K562 (cell line): ENCODE results near the gene BCL10. TPM values are rescaled to one million over a fixed set of nuclear protein-coding genes. Genes with fewer than 3 reads are reported as not detected.

Experiments
- CEBPG ChIP-seq, 3 experiments: fragments of 200-800 bp in 1 of 3; sonication (Bioruptor generic) in 1 of 3; sonication (generic) in 1 of 3; formaldehyde crosslinking in 1 of 3; IDR thresholded peaks in 2 of 3; conservative IDR thresholded peaks in 1 of 3; 2 replicates each; pipeline versions ENCODE4 v1.6.1 to v1.8.0; 2016 to 2022; ENCODE audit warnings: missing compliant biosample characterization in 2 of 3, missing genetic modification characterization in 2 of 3, mild to moderate bottlenecking in 1 of 3, missing genetic modification reagents in 1 of 3
- E2F8 ChIP-seq: fragments of 450-650 bp; IDR thresholded peaks from 2 replicates; pipeline ENCODE4 v1.7.1; 2018; ENCODE audit warnings: mild to moderate bottlenecking, low read depth; ENCODE audit not compliant: partially characterized antibody
- ETV1 ChIP-seq: fragments of 450-650 bp; conservative IDR thresholded peaks from 2 replicates; pipeline ENCODE4 v1.6.1; 2016; ENCODE audit warnings: missing genetic modification characterization, control low read depth, low read depth, missing compliant biosample characterization
- EZH2 ChIP-seq: IDR thresholded peaks from 2 replicates; pipeline ENCODE4 v1.6.1; 2012; ENCODE audit warnings: low read depth, mild to moderate bottlenecking, inconsistent platforms, low read length, borderline replicate concordance
- FOS ChIP-seq: IDR thresholded peaks from 3 replicates; pipeline ENCODE4 v1.6.1; 2011; ENCODE audit not compliant: insufficient read length; ENCODE audit errors: extremely low read depth
- GTF2A2 ChIP-seq: IDR thresholded peaks from 2 replicates; pipeline ENCODE4 v1.6.1; 2016; ENCODE audit warnings: mild to moderate bottlenecking, missing genetic modification characterization, missing compliant biosample characterization
- JUN ChIP-seq, 2 experiments: sonication (generic) in 1 of 2; formaldehyde crosslinking in 1 of 2; IDR thresholded peaks; 2 replicates each; pipeline versions ENCODE4 v1.6.1 to v1.8.0; 2012 to 2022; ENCODE audit warnings: borderline replicate concordance in 2 of 2, mild to moderate bottlenecking in 2 of 2, improper control_type of control experiment in 1 of 2, low read depth in 1 of 2, low read length in 1 of 2, missing genetic modification reagents in 1 of 2
- MAFF ChIP-seq: IDR thresholded peaks from 2 replicates; pipeline ENCODE4 v1.6.1; 2012; ENCODE audit warnings: low read length, improper control_type of control experiment
- MYBL2 ChIP-seq, 2 experiments: fragments of 450-650 bp in 1 of 2; sonication (generic) in 1 of 2; formaldehyde crosslinking in 1 of 2; IDR thresholded peaks; 2 replicates each; pipeline versions ENCODE4 v1.6.1 to v1.8.1; 2017 to 2022; ENCODE audit warnings: borderline replicate concordance in 1 of 2, inconsistent platforms in 1 of 2, low read depth in 1 of 2, mild to moderate bottlenecking in 1 of 2, missing genetic modification reagents in 1 of 2, moderate library complexity in 1 of 2
- NCOA1 ChIP-seq: fragments of 450-650 bp; IDR thresholded peaks from 2 replicates; pipeline ENCODE4 v1.6.1; 2016; ENCODE audit warnings: low read depth
- OTX1 ChIP-seq: fragments of 450-650 bp; formaldehyde crosslinking; IDR thresholded peaks from 2 replicates; pipeline ENCODE4 v1.4.0; 2022; ENCODE audit warnings: mild to moderate bottlenecking
- SIN3A ChIP-seq, 2 experiments: fragments of 150-350 bp in 1 of 2; IDR thresholded peaks; 2 replicates each; pipeline ENCODE4 v1.6.1; 2011 to 2016; ENCODE audit warnings: borderline replicate concordance in 2 of 2, low read depth in 2 of 2, low read length in 2 of 2, mild to moderate bottlenecking in 2 of 2, moderate library complexity in 2 of 2; ENCODE audit not compliant: control insufficient read depth in 1 of 2
- ZNF324 ChIP-seq: fragments of 250-450 bp; sonication (Bioruptor Pico); IDR thresholded peaks from 2 replicates; pipeline ENCODE4 v1.4.0; 2020; ENCODE audit warnings: mild to moderate bottlenecking
- ZNF511 ChIP-seq: sonication (generic); formaldehyde crosslinking; IDR thresholded peaks from 2 replicates; pipeline ENCODE4 v1.8.0; 2022; ENCODE audit warnings: mild to moderate bottlenecking, missing genetic modification reagents
- polyA plus RNA-seq, 8 experiments: library from polyadenylated mRNA; depleted of rRNA in 4 of 8; stranded (reverse) in 5 of 8; unstranded in 3 of 8; fragments of >200 nt; fragmentation: Nextera tagmentation in 2 of 8; fragmentation: Illumina TruSeq in 1 of 8; extraction: Ambion mirVana in 2 of 8; extraction: Trizol in 1 of 8; gene quantifications; 2 replicates each; pipeline versions ENCODE4 v1.2.1 to v1.2.3, GENCODE V29; 2011 to 2014; ENCODE audit warnings: inconsistent platforms in 1 of 8, missing spikeins in 1 of 8
- total RNA-seq, 7 experiments: library from RNA; depleted of rRNA in 6 of 7; stranded (reverse); fragments of >200 nt in 6 of 7; fragmentation: Illumina TruSeq in 2 of 7; extraction: Trizol in 2 of 7; gene quantifications; 2 replicates each; pipeline versions ENCODE4 v1.2.1 to v1.2.3, GENCODE V29; 2011 to 2021; ENCODE audit warnings: low replicate concordance in 1 of 7
- TF ChIP-seq, protein P1 (sequence below): IDR thresholded peaks from 2 replicates; pipeline ENCODE4 v1.6.1; 2014; ENCODE audit warnings: antibody characterized with exemption
- TF ChIP-seq, protein P2 (sequence below): fragments of 250-450 bp; sonication (Bioruptor Pico); IDR thresholded peaks from 2 replicates; pipeline ENCODE4 v1.4.0; 2020; ENCODE audit warnings: borderline replicate concordance
- TF ChIP-seq, protein P3 (sequence below): fragments of 250-450 bp; sonication (Bioruptor Pico); IDR thresholded peaks from 2 replicates; pipeline ENCODE4 v1.8.0; 2021; ENCODE audit warnings: moderate library complexity, mild to moderate bottlenecking, inconsistent platforms

The BCL10 gene
- total and polyA plus RNA-seq, 9 of the 15 experiments (the other 6 are each of a cell fraction or from before 2014, with no cell fraction given): 8.0 to 19.4 (median 12.3) TPM

GRCh38 chr1:85279458-85280080 is 3.1 kb upstream of the BCL10 start (continued):
- TF ChIP-seq ZNF324 (CRISPR knock-in tag) (no peak), GTF2A2 (tag) (peak; percentile 85), ETV1 (tag) (peak; percentile 32; the same call in 1 of the 2 replicates), MAFF (no peak), JUN (IDR thresholded peaks at IDR 0.05; ENCODE audit: borderline replicate concordance, low read depth, low read length) (no peak), JUN (CRISPR knock-in tag; IDR thresholded peaks at IDR 0.05; ENCODE audit: borderline replicate concordance) (no peak), NCOA1 (no peak), FOS (no peak), E2F8 (no peak), EZH2 (no peak), ZNF511 (CRISPR knock-in tag) (no peak), SIN3A (IDR thresholded peaks at IDR 0.05; ENCODE audit: borderline replicate concordance in 2 of 2, control insufficient read depth in 1 of 2, low read depth in 2 of 2, low read length in 2 of 2) (no peak), CEBPG (CRISPR knock-in tag; IDR thresholded peaks at IDR 0.05) (no peak), CEBPG (tag; conservative IDR thresholded peaks at IDR 0.05 in 1 of 2, IDR thresholded peaks at IDR 0.05 in 1 of 2) (no peak), MYBL2 (IDR thresholded peaks at IDR 0.05; ENCODE audit: low read depth) (no peak), MYBL2 (CRISPR knock-in tag; IDR thresholded peaks at IDR 0.05; ENCODE audit: borderline replicate concordance) (no peak), OTX1 (0 out of 2 replicates have a peak, but pooled peaks have one; percentile 15)
- TF ChIP-seq, protein P1, sequence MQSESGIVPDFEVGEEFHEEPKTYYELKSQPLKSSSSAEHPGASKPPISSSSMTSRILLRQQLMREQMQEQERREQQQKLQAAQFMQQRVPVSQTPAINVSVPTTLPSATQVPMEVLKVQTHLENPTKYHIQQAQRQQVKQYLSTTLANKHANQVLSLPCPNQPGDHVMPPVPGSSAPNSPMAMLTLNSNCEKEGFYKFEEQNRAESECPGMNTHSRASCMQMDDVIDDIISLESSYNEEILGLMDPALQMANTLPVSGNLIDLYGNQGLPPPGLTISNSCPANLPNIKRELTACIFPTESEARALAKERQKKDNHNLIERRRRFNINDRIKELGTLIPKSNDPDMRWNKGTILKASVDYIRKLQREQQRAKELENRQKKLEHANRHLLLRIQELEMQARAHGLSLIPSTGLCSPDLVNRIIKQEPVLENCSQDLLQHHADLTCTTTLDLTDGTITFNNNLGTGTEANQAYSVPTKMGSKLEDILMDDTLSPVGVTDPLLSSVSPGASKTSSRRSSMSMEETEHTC: no peak
- TF ChIP-seq, protein P2, sequence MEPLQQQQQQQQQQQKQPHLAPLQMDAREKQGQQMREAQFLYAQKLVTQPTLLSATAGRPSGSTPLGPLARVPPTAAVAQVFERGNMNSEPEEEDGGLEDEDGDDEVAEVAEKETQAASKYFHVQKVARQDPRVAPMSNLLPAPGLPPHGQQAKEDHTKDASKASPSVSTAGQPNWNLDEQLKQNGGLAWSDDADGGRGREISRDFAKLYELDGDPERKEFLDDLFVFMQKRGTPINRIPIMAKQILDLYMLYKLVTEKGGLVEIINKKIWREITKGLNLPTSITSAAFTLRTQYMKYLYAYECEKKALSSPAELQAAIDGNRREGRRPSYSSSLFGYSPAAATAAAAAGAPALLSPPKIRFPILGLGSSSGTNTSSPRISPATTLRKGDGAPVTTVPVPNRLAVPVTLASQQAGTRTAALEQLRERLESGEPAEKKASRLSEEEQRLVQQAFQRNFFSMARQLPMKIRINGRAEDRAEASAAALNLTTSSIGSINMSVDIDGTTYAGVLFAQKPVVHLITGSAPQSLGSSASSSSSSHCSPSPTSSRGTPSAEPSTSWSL (CRISPR knock-in tag): no peak
- TF ChIP-seq, protein P3, sequence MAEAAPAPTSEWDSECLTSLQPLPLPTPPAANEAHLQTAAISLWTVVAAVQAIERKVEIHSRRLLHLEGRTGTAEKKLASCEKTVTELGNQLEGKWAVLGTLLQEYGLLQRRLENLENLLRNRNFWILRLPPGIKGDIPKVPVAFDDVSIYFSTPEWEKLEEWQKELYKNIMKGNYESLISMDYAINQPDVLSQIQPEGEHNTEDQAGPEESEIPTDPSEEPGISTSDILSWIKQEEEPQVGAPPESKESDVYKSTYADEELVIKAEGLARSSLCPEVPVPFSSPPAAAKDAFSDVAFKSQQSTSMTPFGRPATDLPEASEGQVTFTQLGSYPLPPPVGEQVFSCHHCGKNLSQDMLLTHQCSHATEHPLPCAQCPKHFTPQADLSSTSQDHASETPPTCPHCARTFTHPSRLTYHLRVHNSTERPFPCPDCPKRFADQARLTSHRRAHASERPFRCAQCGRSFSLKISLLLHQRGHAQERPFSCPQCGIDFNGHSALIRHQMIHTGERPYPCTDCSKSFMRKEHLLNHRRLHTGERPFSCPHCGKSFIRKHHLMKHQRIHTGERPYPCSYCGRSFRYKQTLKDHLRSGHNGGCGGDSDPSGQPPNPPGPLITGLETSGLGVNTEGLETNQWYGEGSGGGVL: no peak
